Measurements from ENCODE around the gene CFAP299.

The CFAP299 gene

DNA sequence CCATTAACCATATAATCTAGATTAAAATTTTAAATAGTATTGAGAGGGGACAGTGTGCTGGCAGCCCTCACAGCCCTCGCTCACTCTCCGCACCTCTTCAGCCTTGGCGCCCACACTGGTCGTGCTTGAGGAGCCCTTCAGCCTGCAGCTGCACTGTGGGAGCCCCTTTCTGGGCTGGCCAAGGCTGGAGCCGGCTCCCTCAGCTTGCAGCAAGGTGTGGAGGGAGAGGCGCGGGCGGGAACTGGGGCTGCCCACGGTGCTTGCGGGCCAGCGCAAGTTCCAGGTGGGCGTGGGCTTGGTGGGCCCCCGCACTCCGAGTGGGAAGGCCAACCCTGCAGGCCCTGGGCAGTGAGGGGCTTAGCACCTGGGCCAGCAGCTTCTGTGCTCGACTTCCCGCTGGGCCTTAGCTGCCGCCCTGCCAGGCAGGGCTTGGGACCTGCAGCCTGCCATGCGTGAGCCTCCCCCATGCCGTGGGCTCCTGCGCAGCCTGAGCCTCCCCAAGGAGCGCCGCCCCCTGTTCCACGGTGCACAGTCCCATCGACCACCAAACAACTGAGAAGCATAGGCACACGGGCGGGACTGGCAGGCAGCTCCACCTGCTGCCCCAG is 32.8 kb upstream of the CFAP299 start:
- no peaks in the 10 kb centered on the region for H3K36me3 ChIP-seq (ENCODE audit: insufficient read depth, insufficient read length, low read length)
- no peaks in the 10 kb centered on the region for H3K27me3 ChIP-seq (ENCODE audit: insufficient read depth, insufficient read length)
- no peak overlapping the region for H3K4me3 ChIP-seq (ENCODE audit: insufficient read length, low read depth)
- no peak overlapping the region for H3K9ac ChIP-seq (ENCODE audit: insufficient read length, low read depth)
- DNase-seq (ENCODE audit: low read depth, low spot score), result no peak
- TF ChIP-seq ZNF274 (IDR thresholded peaks at IDR 0.05; ENCODE audit: low read depth, low read length) (no peak), YY1 (IDR thresholded peaks at IDR 0.05; ENCODE audit: insufficient read depth, insufficient read length) (no peak), SUZ12 (IDR thresholded peaks at IDR 0.05; ENCODE audit: extremely low read depth, insufficient read depth, insufficient read length) (no peak)
- peaks cover 13% of the 10 kb centered on the region; the same call in 1 of the 2 replicates for H3K9me3 ChIP-seq (ENCODE audit: insufficient read depth, low read length)
- H3K4me1 ChIP-seq (ENCODE audit: insufficient read depth, insufficient read length), result no peaks in the 10 kb centered on the region

DNA sequence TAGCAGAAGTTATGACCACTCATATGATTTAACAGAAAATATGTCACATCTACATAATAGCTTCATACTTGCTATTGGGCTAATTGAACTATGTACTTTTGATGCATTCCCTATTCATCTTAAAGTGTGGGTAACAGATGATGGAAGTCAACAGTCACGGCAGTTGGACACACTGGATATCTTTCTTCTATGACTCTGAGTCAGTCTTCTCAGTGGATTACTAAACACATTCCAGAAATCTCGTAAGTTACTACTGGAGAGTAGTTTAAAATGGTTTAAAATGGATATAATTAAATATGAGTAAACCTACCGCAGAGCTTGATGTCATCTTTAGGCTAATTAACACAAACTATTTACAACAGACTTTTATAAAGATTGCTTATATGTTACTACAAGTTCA is 30.1 kb upstream of the CFAP299 start:
- no peak overlapping the region for H3K9ac ChIP-seq (ENCODE audit: insufficient read length, low read depth)
- no peaks in the 10 kb centered on the region for H3K4me1 ChIP-seq (ENCODE audit: insufficient read depth, insufficient read length)
- no peak for DNase-seq (ENCODE audit: low read depth, low spot score)

DNA sequence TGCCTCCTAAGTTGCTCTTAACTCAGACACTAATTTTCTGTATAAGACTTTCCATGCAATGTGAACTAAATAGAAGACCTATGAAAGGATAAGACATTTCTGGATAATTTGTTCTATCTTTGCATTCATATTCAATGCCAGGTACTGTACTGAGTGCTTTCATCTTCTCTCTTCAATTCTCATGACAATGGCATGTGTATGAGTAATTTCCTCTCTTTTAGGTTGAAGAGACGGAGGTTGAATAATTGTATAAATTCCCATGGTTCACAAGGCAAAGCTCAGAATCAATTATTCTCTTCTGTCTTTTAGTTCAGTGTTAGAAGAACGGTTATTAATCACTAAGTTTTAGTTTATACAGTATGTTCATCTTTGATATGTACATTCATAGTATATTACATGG is 29.3 kb upstream of the CFAP299 start:
- H3K9me3 ChIP-seq (ENCODE audit: insufficient read depth, low read length), result peaks cover 13% of the 10 kb centered on the region; the same call in 1 of the 2 replicates
- no peaks in the 10 kb centered on the region for H3K27me3 ChIP-seq (ENCODE audit: insufficient read depth, insufficient read length)
- DNase-seq (ENCODE audit: low read depth, low spot score), result no peak
- H3K36me3 ChIP-seq (ENCODE audit: insufficient read depth, insufficient read length, low read length), result no peaks in the 10 kb centered on the region
- H3K4me3 ChIP-seq (ENCODE audit: insufficient read length, low read depth), result no peak overlapping the region
- no peaks in the 10 kb centered on the region for H3K4me1 ChIP-seq (ENCODE audit: insufficient read depth, insufficient read length)
- no peak overlapping the region for H3K9ac ChIP-seq (ENCODE audit: insufficient read length, low read depth)
- TF ChIP-seq ZNF274 (IDR thresholded peaks at IDR 0.05; ENCODE audit: low read depth, low read length), result no peak
- TF ChIP-seq YY1 (IDR thresholded peaks at IDR 0.05; ENCODE audit: insufficient read depth, insufficient read length), result no peak
- no peak for TF ChIP-seq SUZ12 (IDR thresholded peaks at IDR 0.05; ENCODE audit: extremely low read depth, insufficient read depth, insufficient read length)

More for the DNA sequence above, 30.1 kb upstream of the CFAP299 start:
- Histone ChIP-seq H3K9me3 (ENCODE audit: insufficient read depth, low read length) (peaks cover 13% of the 10 kb centered on the region; the same call in 1 of the 2 replicates), H3K36me3 (ENCODE audit: insufficient read depth, insufficient read length, low read length) (no peaks in the 10 kb centered on the region), H3K27me3 (ENCODE audit: insufficient read depth, insufficient read length) (no peaks in the 10 kb centered on the region), H3K4me3 (ENCODE audit: insufficient read length, low read depth) (no peak overlapping the region)
- no peak for TF ChIP-seq SUZ12 (IDR thresholded peaks at IDR 0.05; ENCODE audit: extremely low read depth, insufficient read depth, insufficient read length)
- no peak for TF ChIP-seq YY1 (IDR thresholded peaks at IDR 0.05; ENCODE audit: insufficient read depth, insufficient read length)
- no peak for TF ChIP-seq ZNF274 (IDR thresholded peaks at IDR 0.05; ENCODE audit: low read depth, low read length)

DNA sequence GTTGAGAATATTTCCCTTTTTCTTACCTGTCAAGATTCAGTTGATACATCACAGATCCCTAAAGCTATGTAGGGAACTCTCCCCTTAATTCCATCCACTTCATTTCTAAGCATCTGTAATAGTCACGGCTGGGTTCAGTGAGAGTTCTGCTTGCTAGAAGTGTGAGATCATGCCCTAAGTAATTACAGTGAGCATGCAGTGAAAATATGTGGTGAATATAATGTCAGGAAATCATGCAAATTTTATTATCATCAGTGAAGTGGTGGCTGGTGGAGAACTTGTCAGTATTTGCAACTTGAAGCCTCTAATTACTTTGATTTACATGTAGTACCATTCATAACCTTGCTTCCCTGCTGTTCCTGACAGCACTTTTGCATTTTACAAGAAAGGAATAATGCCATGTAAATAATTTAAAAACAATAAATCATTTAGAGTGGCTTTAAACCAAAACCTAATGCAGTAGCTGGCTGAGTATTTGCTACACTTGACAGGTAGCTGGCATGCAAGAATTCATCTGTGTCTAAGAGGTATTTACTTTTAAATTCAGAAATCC is 28.3 kb upstream of the CFAP299 start:
- TF ChIP-seq SUZ12 (IDR thresholded peaks at IDR 0.05; ENCODE audit: extremely low read depth, insufficient read depth, insufficient read length) (no peak), YY1 (IDR thresholded peaks at IDR 0.05; ENCODE audit: insufficient read depth, insufficient read length) (no peak), ZNF274 (IDR thresholded peaks at IDR 0.05; ENCODE audit: low read depth, low read length) (no peak)
- Histone ChIP-seq H3K4me1 (ENCODE audit: insufficient read depth, insufficient read length) (no peaks in the 10 kb centered on the region), H3K9me3 (ENCODE audit: insufficient read depth, low read length) (peaks cover 8% of the 10 kb centered on the region; the same call in 1 of the 2 replicates), H3K27me3 (ENCODE audit: insufficient read depth, insufficient read length) (no peaks in the 10 kb centered on the region), H3K4me3 (ENCODE audit: insufficient read length, low read depth) (no peak overlapping the region), H3K9ac (ENCODE audit: insufficient read length, low read depth) (no peak overlapping the region), H3K36me3 (ENCODE audit: insufficient read depth, insufficient read length, low read length) (no peaks in the 10 kb centered on the region)
- no peak for DNase-seq (ENCODE audit: low read depth, low spot score)

DNA sequence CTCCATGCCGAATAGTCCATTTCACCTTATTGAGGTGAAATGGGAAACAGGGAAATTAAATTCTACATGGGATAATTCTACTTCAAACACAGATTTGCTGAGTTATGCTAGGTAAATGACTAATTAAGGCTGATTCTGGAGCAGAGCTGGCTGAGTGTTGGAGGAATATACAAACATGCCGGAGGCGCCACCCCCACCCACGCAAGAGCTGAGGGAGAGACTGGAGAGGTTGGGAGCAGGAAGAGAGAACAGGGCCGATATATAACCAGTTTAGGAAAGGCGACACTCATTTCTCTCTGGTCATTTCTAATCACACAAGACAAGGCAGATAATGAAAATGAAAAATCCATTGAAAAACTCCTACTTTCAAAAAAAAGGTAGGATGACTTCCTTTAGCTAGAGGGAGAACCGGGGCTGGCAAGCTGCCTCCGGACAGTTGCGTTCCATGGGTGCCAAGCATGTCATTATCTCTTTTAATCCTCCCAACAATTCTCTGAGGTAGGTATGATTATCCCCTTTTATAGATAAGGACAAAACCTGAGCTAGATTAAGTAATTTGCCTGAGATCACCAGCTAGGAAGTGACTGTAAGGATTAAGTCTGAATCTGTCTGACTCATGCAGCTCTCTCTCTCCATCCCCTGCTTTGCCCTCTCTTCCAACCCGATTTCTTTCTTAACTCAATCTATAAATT is 27.6 kb upstream of the CFAP299 start:
- H3K4me3 ChIP-seq (ENCODE audit: insufficient read length, low read depth), result no peak overlapping the region
- no peaks in the 10 kb centered on the region for H3K36me3 ChIP-seq (ENCODE audit: insufficient read depth, insufficient read length, low read length)
- DNase-seq (ENCODE audit: low read depth, low spot score), result no peak
- TF ChIP-seq YY1 (IDR thresholded peaks at IDR 0.05; ENCODE audit: insufficient read depth, insufficient read length) (no peak), SUZ12 (IDR thresholded peaks at IDR 0.05; ENCODE audit: extremely low read depth, insufficient read depth, insufficient read length) (no peak), ZNF274 (IDR thresholded peaks at IDR 0.05; ENCODE audit: low read depth, low read length) (no peak)
- no peaks in the 10 kb centered on the region for H3K4me1 ChIP-seq (ENCODE audit: insufficient read depth, insufficient read length)
- no peak overlapping the region for H3K9ac ChIP-seq (ENCODE audit: insufficient read length, low read depth)
- peaks cover 1% of the 10 kb centered on the region; the same call in 1 of the 2 replicates for H3K9me3 ChIP-seq (ENCODE audit: insufficient read depth, low read length)
- H3K27me3 ChIP-seq (ENCODE audit: insufficient read depth, insufficient read length), result no peaks in the 10 kb centered on the region

DNA sequence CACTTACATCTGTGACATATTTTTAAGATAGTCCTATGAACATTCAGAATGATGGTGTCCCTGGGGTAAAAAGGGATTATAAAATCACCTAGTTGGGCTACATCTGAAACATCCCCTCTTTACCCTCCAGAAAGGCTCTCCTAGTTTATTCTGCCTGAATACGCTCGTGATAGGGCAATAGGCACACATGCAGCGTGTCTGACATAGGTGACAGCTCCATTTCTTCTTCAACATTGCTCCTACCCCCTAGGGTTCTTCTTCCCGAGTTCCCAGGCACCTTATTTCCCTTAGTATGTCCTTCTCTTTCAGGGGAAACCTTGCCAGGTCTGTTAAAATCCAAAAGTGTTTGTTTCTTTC is 27.1 kb upstream of the CFAP299 start:
- Histone ChIP-seq H3K9ac (ENCODE audit: insufficient read length, low read depth) (no peak overlapping the region), H3K36me3 (ENCODE audit: insufficient read depth, insufficient read length, low read length) (no peaks in the 10 kb centered on the region), H3K9me3 (ENCODE audit: insufficient read depth, low read length) (no peaks in the 10 kb centered on the region), H3K4me1 (ENCODE audit: insufficient read depth, insufficient read length) (no peaks in the 10 kb centered on the region), H3K27me3 (ENCODE audit: insufficient read depth, insufficient read length) (no peaks in the 10 kb centered on the region), H3K4me3 (ENCODE audit: insufficient read length, low read depth) (no peak overlapping the region)
- no peak for DNase-seq (ENCODE audit: low read depth, low spot score)
- TF ChIP-seq ZNF274 (IDR thresholded peaks at IDR 0.05; ENCODE audit: low read depth, low read length), result no peak
- no peak for TF ChIP-seq YY1 (IDR thresholded peaks at IDR 0.05; ENCODE audit: insufficient read depth, insufficient read length)
- no peak for TF ChIP-seq SUZ12 (IDR thresholded peaks at IDR 0.05; ENCODE audit: extremely low read depth, insufficient read depth, insufficient read length)

DNA sequence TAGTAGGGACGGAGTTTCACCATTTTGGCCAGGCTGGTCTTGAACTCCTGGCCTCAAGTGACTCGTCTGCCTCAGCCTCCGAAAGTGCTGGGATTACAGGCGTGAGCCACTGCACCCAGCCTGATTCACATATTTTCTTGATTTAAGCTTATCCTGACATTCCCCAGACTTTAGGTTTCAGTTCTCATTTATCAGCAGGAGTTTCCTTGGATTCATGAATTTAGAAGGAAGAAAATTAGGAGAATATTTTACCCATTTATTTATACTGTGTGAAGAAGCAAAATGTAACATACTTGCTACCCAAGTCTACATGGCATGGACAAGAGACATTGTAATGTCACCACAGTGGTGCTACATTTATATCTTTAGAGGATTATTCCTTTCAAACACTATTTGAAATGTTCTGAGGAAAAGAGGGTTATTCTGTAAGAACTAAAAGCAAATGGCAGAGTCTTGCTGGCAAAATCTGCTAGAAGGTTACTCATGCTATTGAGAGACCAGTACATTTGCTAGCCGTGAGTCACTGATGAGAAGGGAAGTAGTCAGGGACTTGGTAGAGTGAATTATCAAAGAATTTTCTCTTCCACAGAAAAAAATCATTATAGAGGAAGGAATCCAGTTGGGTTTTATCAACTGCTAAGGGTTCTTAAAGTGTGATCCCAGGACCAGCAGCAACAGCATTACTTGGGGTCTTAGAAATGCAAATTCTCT is 26.1 kb upstream of the CFAP299 start:
- DNase-seq (ENCODE audit: low read depth, low spot score), result no peak
- H3K4me3 ChIP-seq (ENCODE audit: insufficient read length, low read depth), result no peak overlapping the region
- H3K27me3 ChIP-seq (ENCODE audit: insufficient read depth, insufficient read length), result no peaks in the 10 kb centered on the region
- H3K9me3 ChIP-seq (ENCODE audit: insufficient read depth, low read length), result no peaks in the 10 kb centered on the region
- H3K36me3 ChIP-seq (ENCODE audit: insufficient read depth, insufficient read length, low read length), result no peaks in the 10 kb centered on the region
- H3K9ac ChIP-seq (ENCODE audit: insufficient read length, low read depth), result no peak overlapping the region
- no peaks in the 10 kb centered on the region for H3K4me1 ChIP-seq (ENCODE audit: insufficient read depth, insufficient read length)
- TF ChIP-seq YY1 (IDR thresholded peaks at IDR 0.05; ENCODE audit: insufficient read depth, insufficient read length) (no peak), SUZ12 (IDR thresholded peaks at IDR 0.05; ENCODE audit: extremely low read depth, insufficient read depth, insufficient read length) (no peak), ZNF274 (IDR thresholded peaks at IDR 0.05; ENCODE audit: low read depth, low read length) (no peak)
